ENCODE measurements around the gene COL23A1. TPM values are rescaled to one million over a fixed set of nuclear protein-coding genes. Genes with fewer than 3 reads are reported as not detected.

COL23A1 gene
- total and polyA plus RNA-seq, 2 donors (not counting 1 experiment from before 2014, with no cell fraction given) = not detected

DNA sequence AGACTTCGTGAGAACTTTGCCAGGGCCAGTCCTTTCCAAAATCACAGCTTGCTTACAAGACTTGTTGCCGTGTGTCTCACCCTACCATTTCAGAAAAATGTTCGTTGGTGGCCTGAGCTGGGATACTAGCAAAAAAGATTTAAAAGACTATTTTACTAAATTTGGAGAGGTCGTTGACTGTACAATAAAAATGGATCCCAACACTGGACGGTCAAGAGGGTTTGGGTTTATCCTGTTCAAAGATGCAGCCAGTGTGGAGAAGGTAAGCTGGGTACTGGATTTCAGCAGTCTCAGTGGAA is 384.5 kb downstream of the COL23A1 start:
- Histone ChIP-seq H3K36me3 (ENCODE audit: control insufficient read depth, insufficient read depth, low read length) (peaks cover 35% of the 10 kb centered on the region), H3K4me2 (ENCODE audit: extremely low read depth, insufficient read depth, low read length) (peak overlapping the region; percentile 98), H3K79me2 (ENCODE audit: control insufficient read depth, insufficient read depth, low read length) (peaks cover 55% of the 10 kb centered on the region), H2AFZ (ENCODE audit: low read length) (no peak overlapping the region), H3K4me3 (replicated peaks in 1 of 4; ENCODE audit: control extremely low read depth in 1 of 4, insufficient read depth in 1 of 4, low read depth in 3 of 4, low read length in 4 of 4) (peak overlapping the region; percentile 52 to 99 (median 90)), H3K27ac (ENCODE audit: insufficient read depth, low read length) (peak overlapping the region; percentile 78), H3K27me3 (ENCODE audit: control insufficient read depth, insufficient read depth, low read length) (no peaks in the 10 kb centered on the region), H3K9ac (ENCODE audit: insufficient read depth, low read length) (peak overlapping the region; percentile 94), H4K20me1 (ENCODE audit: control insufficient read depth, extremely low read depth, insufficient read depth, low read length) (peaks cover 16% of the 10 kb centered on the region), H3K9me3 (ENCODE audit: control insufficient read depth, insufficient read depth, low read depth, low read length) (no peaks in the 10 kb centered on the region), H3K4me1 (ENCODE audit: control insufficient read depth, extremely low read depth, insufficient read depth, low read length) (peaks cover 19% of the 10 kb centered on the region)
- DNase-seq (ENCODE audit: low read depth in 2 of 2) = no peak
- no peak for TF ChIP-seq EZH2 (IDR thresholded peaks at IDR 0.05; ENCODE audit: low read length, missing control alignments)
- TF ChIP-seq, protein P1, sequence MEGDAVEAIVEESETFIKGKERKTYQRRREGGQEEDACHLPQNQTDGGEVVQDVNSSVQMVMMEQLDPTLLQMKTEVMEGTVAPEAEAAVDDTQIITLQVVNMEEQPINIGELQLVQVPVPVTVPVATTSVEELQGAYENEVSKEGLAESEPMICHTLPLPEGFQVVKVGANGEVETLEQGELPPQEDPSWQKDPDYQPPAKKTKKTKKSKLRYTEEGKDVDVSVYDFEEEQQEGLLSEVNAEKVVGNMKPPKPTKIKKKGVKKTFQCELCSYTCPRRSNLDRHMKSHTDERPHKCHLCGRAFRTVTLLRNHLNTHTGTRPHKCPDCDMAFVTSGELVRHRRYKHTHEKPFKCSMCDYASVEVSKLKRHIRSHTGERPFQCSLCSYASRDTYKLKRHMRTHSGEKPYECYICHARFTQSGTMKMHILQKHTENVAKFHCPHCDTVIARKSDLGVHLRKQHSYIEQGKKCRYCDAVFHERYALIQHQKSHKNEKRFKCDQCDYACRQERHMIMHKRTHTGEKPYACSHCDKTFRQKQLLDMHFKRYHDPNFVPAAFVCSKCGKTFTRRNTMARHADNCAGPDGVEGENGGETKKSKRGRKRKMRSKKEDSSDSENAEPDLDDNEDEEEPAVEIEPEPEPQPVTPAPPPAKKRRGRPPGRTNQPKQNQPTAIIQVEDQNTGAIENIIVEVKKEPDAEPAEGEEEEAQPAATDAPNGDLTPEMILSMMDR (conservative IDR thresholded peaks at IDR 0.05 in 1 of 2, IDR thresholded peaks at IDR 0.05 in 1 of 2; ENCODE audit: low read depth in 1 of 2, low read length in 2 of 2) = no peak

DNA sequence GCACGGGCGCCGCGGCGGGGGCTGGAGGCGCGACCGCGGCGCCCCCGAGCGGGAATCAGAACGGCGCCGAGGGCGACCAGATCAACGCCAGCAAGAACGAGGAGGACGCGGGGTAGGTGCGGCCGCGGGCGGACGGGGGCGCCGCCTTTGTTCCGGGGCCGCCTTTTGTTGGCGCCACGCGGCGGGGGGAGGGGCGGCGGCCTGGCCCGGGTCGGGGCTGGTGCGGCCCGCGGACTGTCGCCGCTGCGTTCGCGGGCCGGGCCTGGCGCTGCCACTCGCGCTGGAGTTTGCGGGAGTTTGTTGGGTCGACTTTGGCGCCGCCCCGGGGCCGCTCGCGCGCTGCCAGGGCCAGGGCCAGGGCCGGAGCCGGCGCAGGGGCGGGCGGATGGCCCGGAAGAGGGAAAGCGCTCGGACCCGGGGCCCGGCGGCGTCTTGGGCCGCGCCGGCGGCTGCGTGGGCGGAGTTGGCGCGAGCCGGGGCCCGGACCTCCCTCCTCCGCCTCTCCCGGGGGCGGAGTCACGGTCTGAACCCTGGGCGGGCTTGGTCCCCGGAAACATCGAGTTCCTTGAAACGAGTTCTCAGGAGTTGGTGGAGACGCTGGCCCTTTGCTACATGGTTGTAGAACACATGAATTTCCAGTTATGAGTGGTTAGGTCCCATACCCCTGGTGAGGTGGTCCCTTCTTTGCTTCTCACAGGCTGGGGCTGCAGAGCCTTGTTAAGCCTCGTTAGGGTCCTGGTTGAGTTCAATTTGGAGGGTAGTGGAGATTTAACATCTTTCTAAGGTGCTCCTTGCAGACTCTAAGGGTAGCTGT is 385.1 kb downstream of the COL23A1 start:
- Histone ChIP-seq H3K79me2 (ENCODE audit: control insufficient read depth, insufficient read depth, low read length) (peaks cover 55% of the 10 kb centered on the region), H3K36me3 (ENCODE audit: control insufficient read depth, insufficient read depth, low read length) (peaks cover 31% of the 10 kb centered on the region), H2AFZ (ENCODE audit: low read length) (no peak overlapping the region), H3K4me1 (ENCODE audit: control insufficient read depth, extremely low read depth, insufficient read depth, low read length) (peaks cover 19% of the 10 kb centered on the region), H3K9ac (ENCODE audit: insufficient read depth, low read length) (peak overlapping the region; percentile 94), H4K20me1 (ENCODE audit: control insufficient read depth, extremely low read depth, insufficient read depth, low read length) (peaks cover 16% of the 10 kb centered on the region), H3K27ac (ENCODE audit: insufficient read depth, low read length) (peak overlapping the region; percentile 78), H3K4me2 (ENCODE audit: extremely low read depth, insufficient read depth, low read length) (peak overlapping the region; percentile 98), H3K27me3 (ENCODE audit: control insufficient read depth, insufficient read depth, low read length) (no peaks in the 10 kb centered on the region), H3K9me3 (ENCODE audit: control insufficient read depth, insufficient read depth, low read depth, low read length) (no peaks in the 10 kb centered on the region), H3K4me3 (replicated peaks in 1 of 4; ENCODE audit: control extremely low read depth in 1 of 4, insufficient read depth in 1 of 4, low read depth in 3 of 4, low read length in 4 of 4) (peak overlapping the region; percentile 81 to 99 (median 92))
- no peak for TF ChIP-seq EZH2 (IDR thresholded peaks at IDR 0.05; ENCODE audit: low read length, missing control alignments)
- TF ChIP-seq, protein P1 (conservative IDR thresholded peaks at IDR 0.05 in 1 of 2, IDR thresholded peaks at IDR 0.05 in 1 of 2; ENCODE audit: low read depth in 1 of 2, low read length in 2 of 2) = no peak
- peak; percentile 68 to 73 for DNase-seq (ENCODE audit: low read depth in 2 of 2)

DNA sequence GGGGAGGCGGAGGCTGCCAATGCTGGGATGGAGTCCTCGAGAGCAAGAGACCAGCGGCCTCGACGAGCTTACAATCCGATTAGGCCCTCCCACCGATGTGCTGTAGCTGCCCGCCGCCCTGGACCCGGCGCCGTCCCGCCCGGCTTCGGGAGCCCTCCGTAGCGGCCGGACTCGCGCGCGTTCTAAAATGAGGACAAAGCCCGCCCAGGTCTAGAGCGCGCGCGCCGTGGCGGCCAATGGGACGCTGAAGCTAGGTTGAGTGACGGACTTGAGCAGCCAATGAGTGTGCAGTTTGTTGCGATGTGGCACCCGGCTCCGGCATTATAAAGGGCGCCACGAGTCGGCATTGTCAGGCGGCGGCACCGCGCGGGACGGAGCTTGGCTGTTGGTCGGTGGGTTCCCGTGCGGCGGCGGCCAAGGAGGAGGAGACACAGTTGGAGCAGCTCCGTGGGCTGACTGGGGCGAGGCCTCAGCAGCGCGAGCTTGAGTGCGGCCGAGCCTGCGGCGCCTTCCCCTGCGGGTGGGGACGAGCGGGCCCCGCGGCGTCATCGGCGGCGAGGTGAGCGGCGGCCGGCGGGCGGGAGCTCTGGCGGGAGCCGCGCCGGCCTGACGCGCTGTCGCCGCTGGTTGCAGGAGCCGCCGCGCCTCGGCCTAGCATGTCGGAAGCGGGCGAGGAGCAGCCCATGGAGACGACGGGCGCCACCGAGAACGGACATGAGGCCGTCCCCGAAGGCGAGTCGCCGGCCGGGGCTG is 385.8 kb downstream of the COL23A1 start, which contains the start of gene HNRNPAB:
HNRNPAB (plus strand) TSS at position 352 of the 753 bp plus-strand sequence; CDS start at position 657, 305 bp downstream.
- H3K27ac ChIP-seq (ENCODE audit: insufficient read depth, low read length) = peak within 1 kb of the TSS; percentile 78
- H3K79me2 ChIP-seq (ENCODE audit: control insufficient read depth, insufficient read depth, low read length) = peaks cover 49% of the 10 kb centered on the region
- peak within 1 kb of the TSS; percentile 94 for H3K9ac ChIP-seq (ENCODE audit: insufficient read depth, low read length)
- peak within 1 kb of the TSS; percentile 93 for H2AFZ ChIP-seq (ENCODE audit: low read length)
- TF ChIP-seq, protein P1 (conservative IDR thresholded peaks at IDR 0.05 in 1 of 2, IDR thresholded peaks at IDR 0.05 in 1 of 2; ENCODE audit: low read depth in 1 of 2, low read length in 2 of 2) = no peak
- no peak for TF ChIP-seq EZH2 (IDR thresholded peaks at IDR 0.05; ENCODE audit: low read length, missing control alignments)
- peak within 1 kb of the TSS; percentile 98 for H3K4me2 ChIP-seq (ENCODE audit: extremely low read depth, insufficient read depth, low read length)
- H3K4me3 ChIP-seq (replicated peaks in 1 of 4; ENCODE audit: control extremely low read depth in 1 of 4, insufficient read depth in 1 of 4, low read depth in 3 of 4, low read length in 4 of 4) = peak within 1 kb of the TSS; percentile 81 to 99 (median 92)
- H3K4me1 ChIP-seq (ENCODE audit: control insufficient read depth, extremely low read depth, insufficient read depth, low read length) = peaks cover 19% of the 10 kb centered on the region
- H4K20me1 ChIP-seq (ENCODE audit: control insufficient read depth, extremely low read depth, insufficient read depth, low read length) = peaks cover 16% of the 10 kb centered on the region
- peak; percentile 95 to 97 for DNase-seq (ENCODE audit: low read depth in 2 of 2)
- no peaks in the 10 kb centered on the region for H3K27me3 ChIP-seq (ENCODE audit: control insufficient read depth, insufficient read depth, low read length)
- no peaks in the 10 kb centered on the region for H3K9me3 ChIP-seq (ENCODE audit: control insufficient read depth, insufficient read depth, low read depth, low read length)
- H3K36me3 ChIP-seq (ENCODE audit: control insufficient read depth, insufficient read depth, low read length) = peaks cover 27% of the 10 kb centered on the region

Measured in fibroblast of lung (primary cell).